NT2/D1 (cell line): ENCODE measurements around the gene FAM181A.

Experiments
- DNase-seq: peaks from one replicate; pipeline ENCODE4 v3.0.0-alpha.2; 2011; ENCODE audit warnings: low read depth, low spot score
- H3K27me3 ChIP-seq: 2 replicates; pipeline ENCODE4 v1.6.0; 2011; ENCODE audit warnings: mild to moderate bottlenecking; ENCODE audit not compliant: insufficient read length, insufficient read depth
- H3K36me3 ChIP-seq: 2 replicates; pipeline ENCODE4 v1.6.1; 2011; ENCODE audit warnings: mild to moderate bottlenecking, low read length, mixed read lengths; ENCODE audit not compliant: insufficient read depth, insufficient read length
- H3K4me1 ChIP-seq: 2 replicates; pipeline ENCODE4 v1.5.1; 2011; ENCODE audit not compliant: insufficient read depth, insufficient read length
- H3K4me3 ChIP-seq: 2 replicates; pipeline ENCODE4 v1.5.1; 2011; ENCODE audit warnings: low read depth; ENCODE audit not compliant: insufficient read length
- H3K9ac ChIP-seq: 2 replicates; pipeline ENCODE4 v1.6.0; 2011; ENCODE audit warnings: low read depth; ENCODE audit not compliant: insufficient read length
- H3K9me3 ChIP-seq: 2 replicates; pipeline ENCODE4 v1.5.1; 2011; ENCODE audit warnings: mild to moderate bottlenecking, low read length; ENCODE audit not compliant: insufficient read depth
- SUZ12 ChIP-seq: IDR thresholded peaks from 2 replicates; pipeline ENCODE4 v1.6.1; 2011; ENCODE audit not compliant: insufficient read length, insufficient read depth; ENCODE audit errors: extremely low read depth
- YY1 ChIP-seq: IDR thresholded peaks from 2 replicates; pipeline ENCODE4 v1.6.1; 2011; ENCODE audit not compliant: insufficient read length, insufficient read depth
- ZNF274 ChIP-seq: IDR thresholded peaks from 2 replicates; pipeline ENCODE4 v1.6.1; 2011; ENCODE audit warnings: mild to moderate bottlenecking, low read depth, low read length

Gene FAM181A

GRCh38 chr14:93925374-93925895 is 1.7 kb upstream of the FAM181A start:
- no peak overlapping the region for H3K9ac ChIP-seq

GRCh38 chr14:93926245-93926872 is 785 bp upstream of the FAM181A start:
- H3K36me3 ChIP-seq, result no peaks in the 10 kb centered on the region
- peaks cover 8% of the 10 kb centered on the region for H3K4me1 ChIP-seq
- H3K9ac ChIP-seq, result no peak overlapping the region
- no peaks in the 10 kb centered on the region for H3K9me3 ChIP-seq
- TF ChIP-seq SUZ12, result no peak
- TF ChIP-seq YY1, result no peak
- TF ChIP-seq ZNF274, result no peak
- H3K27me3 ChIP-seq, result no peaks in the 10 kb centered on the region
- DNase-seq, result no peak
- no peak overlapping the region for H3K4me3 ChIP-seq

More at GRCh38 chr14:93925374-93925895, 1.7 kb upstream of the FAM181A start:
- Histone ChIP-seq H3K36me3 (no peaks in the 10 kb centered on the region), H3K9me3 (no peaks in the 10 kb centered on the region), H3K4me1 (peaks cover 8% of the 10 kb centered on the region), H3K27me3 (no peaks in the 10 kb centered on the region), H3K4me3 (no peak overlapping the region)
- DNase-seq, result no peak
- TF ChIP-seq SUZ12 (no peak), YY1 (no peak), ZNF274 (no peak)

- Histone ChIP-seq H3K36me3 (no peaks in the 10 kb centered on the region), H3K9ac (no peak overlapping the region), H3K9me3 (no peaks in the 10 kb centered on the region), H3K4me1 (peaks cover 9% of the 10 kb centered on the region), H3K4me3 (no peak overlapping the region), H3K27me3 (no peaks in the 10 kb centered on the region)
- no peak for DNase-seq
- TF ChIP-seq YY1 (no peak), SUZ12 (no peak), ZNF274 (no peak)
These were observed 629 bp downstream of the FAM181A start for GRCh38 chr14:93927800-93928145.

GRCh38 chr14:93928184-93929047 is 1.3 kb downstream of the FAM181A start:
- Histone ChIP-seq H3K27me3 (no peaks in the 10 kb centered on the region), H3K9me3 (no peaks in the 10 kb centered on the region), H3K4me1 (peaks cover 9% of the 10 kb centered on the region), H3K4me3 (no peak overlapping the region), H3K36me3 (no peaks in the 10 kb centered on the region), H3K9ac (no peak overlapping the region)
- TF ChIP-seq SUZ12 (no peak), ZNF274 (no peak), YY1 (no peak)
- DNase-seq, result no peak

GRCh38 chr14:93929048-93929535 is 1.9 kb downstream of the FAM181A start:
- no peaks in the 10 kb centered on the region for H3K27me3 ChIP-seq
- H3K36me3 ChIP-seq, result no peaks in the 10 kb centered on the region
- no peak overlapping the region for H3K9ac ChIP-seq
- peaks cover 9% of the 10 kb centered on the region for H3K4me1 ChIP-seq
- DNase-seq, result no peak
- TF ChIP-seq ZNF274 (no peak), SUZ12 (no peak), YY1 (no peak)
- H3K9me3 ChIP-seq, result no peaks in the 10 kb centered on the region
- H3K4me3 ChIP-seq, result no peak overlapping the region

GRCh38 chr14:93929657-93930056 is 2.5 kb downstream of the FAM181A start:
- no peak for DNase-seq
- peaks cover 5% of the 10 kb centered on the region for H3K4me1 ChIP-seq
- TF ChIP-seq SUZ12 (no peak), ZNF274 (no peak), YY1 (no peak)
- H3K9me3 ChIP-seq, result no peaks in the 10 kb centered on the region
- no peak overlapping the region for H3K9ac ChIP-seq
- no peak overlapping the region for H3K4me3 ChIP-seq
- H3K27me3 ChIP-seq, result no peaks in the 10 kb centered on the region
- H3K36me3 ChIP-seq, result no peaks in the 10 kb centered on the region

GRCh38 chr14:93930296-93930988 is 3.3 kb downstream of the FAM181A start:
- Histone ChIP-seq H3K4me1 (peaks cover 7% of the 10 kb centered on the region), H3K27me3 (no peaks in the 10 kb centered on the region), H3K9ac (no peak overlapping the region), H3K4me3 (no peak overlapping the region), H3K36me3 (no peaks in the 10 kb centered on the region), H3K9me3 (no peaks in the 10 kb centered on the region)
- no peak for DNase-seq
- TF ChIP-seq YY1 (no peak), ZNF274 (no peak), SUZ12 (no peak)
